ENCODE data around the gene KRTAP2-1.
A peak's percentile ranks its signal among the peaks of the same experiment; 100 is the strongest.
"Not testable (repeated sequence)": the region's sequence is repeated elsewhere in the genome, so short reads cannot be mapped to it uniquely, and the experiment has no call there.

KRTAP2-1 gene

DNA sequence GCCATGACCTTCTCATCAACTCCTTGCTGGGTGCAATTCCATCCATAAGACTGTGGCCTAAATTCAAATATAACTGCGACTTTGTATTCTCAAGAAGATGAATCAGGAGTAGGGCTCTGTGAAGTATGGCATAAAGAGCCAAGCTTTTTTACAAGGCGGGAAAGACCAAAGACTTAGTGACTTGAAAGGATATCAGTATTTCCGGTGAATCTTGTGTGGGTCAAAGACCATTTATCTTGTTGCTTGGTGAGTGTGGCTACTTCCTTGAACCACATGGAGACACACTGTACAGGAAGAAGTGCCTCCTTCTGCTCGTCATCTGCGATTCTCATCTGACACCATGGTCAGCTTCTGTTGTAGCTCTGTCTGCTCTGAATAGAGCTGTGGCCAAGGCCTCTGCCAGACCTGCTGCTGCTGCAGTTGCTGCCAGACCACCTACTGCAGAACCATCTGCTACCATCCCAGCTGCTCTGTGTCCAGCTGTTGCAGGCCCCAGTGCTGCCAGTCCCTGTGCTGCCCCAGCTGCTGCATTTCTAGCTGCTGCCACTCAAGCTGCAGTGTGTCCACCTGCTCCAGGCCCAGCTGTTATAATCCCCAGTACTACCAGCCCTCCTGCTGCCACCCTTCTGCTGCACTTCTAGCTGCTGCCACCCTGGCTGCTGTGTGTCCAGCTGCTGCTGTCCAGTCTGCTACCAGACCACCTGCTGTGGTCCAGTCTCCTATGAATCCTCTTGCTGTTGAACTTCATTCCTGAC, 24.7 kb upstream of the KRTAP2-1 start:
- H3K4me3 ChIP-seq (replicated peaks; ENCODE audit: low read depth, low read length), result no peak overlapping the region
- TF ChIP-seq, protein P1, sequence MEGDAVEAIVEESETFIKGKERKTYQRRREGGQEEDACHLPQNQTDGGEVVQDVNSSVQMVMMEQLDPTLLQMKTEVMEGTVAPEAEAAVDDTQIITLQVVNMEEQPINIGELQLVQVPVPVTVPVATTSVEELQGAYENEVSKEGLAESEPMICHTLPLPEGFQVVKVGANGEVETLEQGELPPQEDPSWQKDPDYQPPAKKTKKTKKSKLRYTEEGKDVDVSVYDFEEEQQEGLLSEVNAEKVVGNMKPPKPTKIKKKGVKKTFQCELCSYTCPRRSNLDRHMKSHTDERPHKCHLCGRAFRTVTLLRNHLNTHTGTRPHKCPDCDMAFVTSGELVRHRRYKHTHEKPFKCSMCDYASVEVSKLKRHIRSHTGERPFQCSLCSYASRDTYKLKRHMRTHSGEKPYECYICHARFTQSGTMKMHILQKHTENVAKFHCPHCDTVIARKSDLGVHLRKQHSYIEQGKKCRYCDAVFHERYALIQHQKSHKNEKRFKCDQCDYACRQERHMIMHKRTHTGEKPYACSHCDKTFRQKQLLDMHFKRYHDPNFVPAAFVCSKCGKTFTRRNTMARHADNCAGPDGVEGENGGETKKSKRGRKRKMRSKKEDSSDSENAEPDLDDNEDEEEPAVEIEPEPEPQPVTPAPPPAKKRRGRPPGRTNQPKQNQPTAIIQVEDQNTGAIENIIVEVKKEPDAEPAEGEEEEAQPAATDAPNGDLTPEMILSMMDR (IDR thresholded peaks at IDR 0.05; ENCODE audit: low read depth, low read length, missing control alignments), result no peak
- no peak for DNase-seq (ENCODE audit: extremely low read depth, low read depth)

DNA sequence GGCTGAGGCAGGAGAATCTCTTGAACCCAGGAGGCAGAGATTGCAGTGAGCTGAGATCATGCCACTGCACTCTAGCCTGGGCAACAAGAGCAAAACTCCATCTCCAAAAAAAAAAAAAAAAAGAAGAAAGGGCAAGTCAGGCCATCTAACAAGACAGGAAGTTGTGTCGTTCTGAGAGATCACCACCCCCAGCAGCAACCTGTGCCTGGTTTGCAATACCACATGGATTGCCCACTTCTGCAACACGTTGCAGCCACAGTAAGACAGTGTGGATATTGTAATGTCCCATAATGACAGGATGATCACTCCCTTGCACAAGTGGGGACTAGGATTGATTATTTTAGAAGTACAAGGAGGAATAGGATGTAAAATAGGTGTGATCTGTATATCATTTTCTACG, 21.9 kb upstream of the KRTAP2-1 start:
- no peak for DNase-seq (ENCODE audit: extremely low read depth, low read depth)

DNA sequence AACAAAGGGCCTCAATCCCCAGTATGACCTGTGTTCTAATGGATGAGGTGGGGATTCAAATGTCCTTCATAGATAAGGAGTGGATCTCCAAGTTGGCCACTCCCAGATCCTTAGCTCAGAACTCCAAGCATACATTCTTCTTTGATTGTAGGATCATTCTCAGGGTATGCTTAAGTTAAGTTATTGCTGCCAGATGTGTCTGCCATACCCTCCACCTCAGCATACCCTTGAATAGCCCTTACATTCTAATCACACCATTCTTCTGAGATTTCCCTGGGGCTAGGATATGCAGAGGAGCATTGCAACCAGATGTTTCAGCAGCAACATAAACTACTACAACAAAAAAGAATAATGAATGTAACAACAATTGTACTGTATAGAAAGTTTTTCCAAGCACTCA, 20.2 kb upstream of the KRTAP2-1 start:
- TF ChIP-seq, protein P1 (IDR thresholded peaks at IDR 0.05; ENCODE audit: low read depth, low read length, missing control alignments), result no peak
- no peak overlapping the region for H3K4me3 ChIP-seq (replicated peaks; ENCODE audit: low read depth, low read length)
- DNase-seq (ENCODE audit: extremely low read depth, low read depth), result peak; percentile 97

More for the DNA sequence above, 21.9 kb upstream of the KRTAP2-1 start:
- no peak overlapping the region for H3K4me3 ChIP-seq (replicated peaks; ENCODE audit: low read depth, low read length)
- TF ChIP-seq, protein P1 (IDR thresholded peaks at IDR 0.05; ENCODE audit: low read depth, low read length, missing control alignments), result no peak

DNA sequence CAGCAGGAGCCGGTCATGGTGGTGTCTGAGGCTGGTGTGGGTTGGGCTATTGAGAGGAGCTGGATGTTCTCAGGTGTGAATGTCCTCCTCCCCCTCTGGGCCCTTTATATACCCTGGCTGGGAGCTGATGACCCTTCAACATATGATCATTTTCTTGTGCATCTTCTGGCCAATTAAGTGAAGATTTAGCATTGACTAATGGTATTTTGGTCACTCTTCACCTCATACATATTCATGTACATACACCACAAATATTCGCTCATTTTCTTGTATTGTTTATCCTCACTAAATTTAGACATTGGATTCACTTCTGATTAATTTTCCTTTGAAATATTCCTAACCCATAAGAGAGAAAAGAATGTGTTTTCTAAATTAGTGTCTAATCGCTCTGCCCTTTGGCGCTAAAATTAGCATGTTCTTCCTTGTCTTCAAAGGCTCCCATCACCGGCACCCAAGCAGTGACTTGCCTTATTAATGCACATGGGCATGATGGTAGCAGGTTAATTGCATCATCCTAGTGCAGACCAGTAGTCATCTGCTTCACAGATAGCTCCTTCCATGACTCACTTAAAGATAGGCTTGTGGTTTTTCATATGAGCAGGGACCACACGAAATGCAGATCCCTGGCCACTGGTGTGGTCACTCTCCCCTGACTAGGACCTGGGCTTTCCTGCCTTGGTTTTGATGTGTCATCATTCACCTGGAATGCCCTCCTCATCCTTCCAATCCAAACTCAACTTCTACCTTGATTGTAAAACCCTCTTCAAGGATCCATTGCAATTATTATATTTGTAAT, 18.9 kb upstream of the KRTAP2-1 start, which contains the start of gene KRTAP2-4:
KRTAP2-4 (minus strand) TSS at position 51 of the 796 bp plus-strand sequence; CDS start at position 17, 34 bp downstream.
- H3K4me3 ChIP-seq (replicated peaks; ENCODE audit: low read depth, low read length), result no peak within 1 kb of the TSS
- TF ChIP-seq, protein P1 (IDR thresholded peaks at IDR 0.05; ENCODE audit: low read depth, low read length, missing control alignments), result no peak
- DNase-seq (ENCODE audit: extremely low read depth, low read depth), result peak; percentile 85

DNA sequence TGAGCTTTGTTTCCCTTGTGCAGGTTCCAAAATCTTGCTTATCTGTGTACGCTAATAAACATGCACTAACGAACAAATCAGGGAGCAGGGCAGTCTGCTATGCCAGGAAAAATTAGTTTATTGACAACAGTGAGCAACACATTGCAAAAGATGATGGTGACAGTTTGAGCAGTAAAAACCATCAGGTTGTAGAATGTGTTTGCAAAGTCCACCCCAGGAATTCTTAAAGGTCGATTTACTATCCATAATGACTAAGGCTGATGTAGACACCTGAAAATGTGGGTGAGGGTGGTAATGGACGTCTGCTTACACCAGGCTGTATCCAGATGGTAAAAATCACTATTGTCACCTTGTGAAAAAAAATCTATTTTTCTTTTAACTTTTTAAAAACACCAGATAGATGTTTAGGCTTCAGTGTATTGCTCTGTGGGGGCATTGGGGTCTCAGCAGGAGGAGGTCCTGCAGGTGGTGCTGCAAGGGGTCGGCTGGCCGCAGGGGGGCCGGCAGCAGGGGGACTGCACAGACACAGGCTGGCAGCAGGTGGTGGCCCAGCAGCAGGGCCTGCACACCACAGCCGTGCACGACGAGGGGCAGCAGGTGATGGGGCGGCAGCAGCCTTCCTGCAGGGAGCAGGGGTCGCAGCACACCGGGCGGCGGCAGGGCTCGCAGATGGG, 18.0 kb upstream of the KRTAP2-1 start:
- not testable (repeated sequence) for H3K4me3 ChIP-seq (replicated peaks; ENCODE audit: low read depth, low read length); DNase-seq (ENCODE audit: extremely low read depth, low read depth)

DNA sequence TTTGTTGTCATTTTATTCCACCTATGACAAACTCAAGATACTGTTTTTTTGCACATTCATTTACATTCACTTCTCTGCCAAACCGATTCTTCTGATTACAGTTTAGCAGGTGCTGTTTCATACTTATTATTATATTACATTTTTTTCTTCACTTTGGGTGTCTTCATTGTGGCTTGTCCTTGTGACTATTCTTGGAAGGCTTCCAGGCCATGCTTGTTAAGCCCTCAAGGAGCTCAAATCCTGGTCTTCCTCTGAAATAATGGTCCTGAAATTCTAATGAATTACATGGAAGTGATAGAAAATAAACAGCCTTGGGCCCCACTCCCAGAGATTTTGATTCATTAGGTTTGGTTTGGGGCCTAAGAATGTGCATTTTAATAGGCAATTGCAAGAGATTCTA, 17.2 kb upstream of the KRTAP2-1 start:
- TF ChIP-seq, protein P1 (IDR thresholded peaks at IDR 0.05; ENCODE audit: low read depth, low read length, missing control alignments), result no peak
- H3K4me3 ChIP-seq (replicated peaks; ENCODE audit: low read depth, low read length), result no peak overlapping the region
- no peak for DNase-seq (ENCODE audit: extremely low read depth, low read depth)

DNA sequence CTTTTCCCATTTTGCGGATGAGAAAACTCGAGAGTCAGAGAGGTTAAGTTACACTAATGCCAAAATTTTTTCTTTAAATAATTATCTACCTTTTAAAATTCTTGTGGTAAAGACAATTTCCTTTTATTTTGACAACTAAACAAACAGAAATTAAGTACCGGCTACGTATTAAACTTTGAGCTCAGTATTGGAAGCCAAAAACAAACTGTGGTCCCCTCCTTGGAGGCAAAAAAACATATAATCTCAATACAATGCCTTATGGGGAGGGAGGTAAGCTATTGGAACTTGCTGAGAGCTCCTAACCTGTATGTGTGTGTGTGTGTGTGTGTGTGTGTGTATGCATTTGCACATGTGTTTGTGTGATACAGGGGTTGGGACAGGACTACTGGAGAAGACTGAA, 16.3 kb upstream of the KRTAP2-1 start:
- TF ChIP-seq, protein P1 (IDR thresholded peaks at IDR 0.05; ENCODE audit: low read depth, low read length, missing control alignments), result no peak
- peak; percentile 66 for DNase-seq (ENCODE audit: extremely low read depth, low read depth)
- no peak overlapping the region for H3K4me3 ChIP-seq (replicated peaks; ENCODE audit: low read depth, low read length)

Measured in HFF-Myc (cell line).